GM21825 (cell line): ENCODE results near the gene FCN2.

Experiments used
- ATAC-seq: cut with Tn5 transposase; IDR thresholded peaks from one replicate; pipeline ENCODE4 v1.9.1; 2021; ENCODE audit warnings: mild to moderate bottlenecking, moderate library complexity; ENCODE audit not compliant: unreplicated experiment

Gene FCN2

GRCh38 chr9:134908524-134909309 is 28.1 kb downstream of the FCN2 start:
- no peak for ATAC-seq

DNA sequence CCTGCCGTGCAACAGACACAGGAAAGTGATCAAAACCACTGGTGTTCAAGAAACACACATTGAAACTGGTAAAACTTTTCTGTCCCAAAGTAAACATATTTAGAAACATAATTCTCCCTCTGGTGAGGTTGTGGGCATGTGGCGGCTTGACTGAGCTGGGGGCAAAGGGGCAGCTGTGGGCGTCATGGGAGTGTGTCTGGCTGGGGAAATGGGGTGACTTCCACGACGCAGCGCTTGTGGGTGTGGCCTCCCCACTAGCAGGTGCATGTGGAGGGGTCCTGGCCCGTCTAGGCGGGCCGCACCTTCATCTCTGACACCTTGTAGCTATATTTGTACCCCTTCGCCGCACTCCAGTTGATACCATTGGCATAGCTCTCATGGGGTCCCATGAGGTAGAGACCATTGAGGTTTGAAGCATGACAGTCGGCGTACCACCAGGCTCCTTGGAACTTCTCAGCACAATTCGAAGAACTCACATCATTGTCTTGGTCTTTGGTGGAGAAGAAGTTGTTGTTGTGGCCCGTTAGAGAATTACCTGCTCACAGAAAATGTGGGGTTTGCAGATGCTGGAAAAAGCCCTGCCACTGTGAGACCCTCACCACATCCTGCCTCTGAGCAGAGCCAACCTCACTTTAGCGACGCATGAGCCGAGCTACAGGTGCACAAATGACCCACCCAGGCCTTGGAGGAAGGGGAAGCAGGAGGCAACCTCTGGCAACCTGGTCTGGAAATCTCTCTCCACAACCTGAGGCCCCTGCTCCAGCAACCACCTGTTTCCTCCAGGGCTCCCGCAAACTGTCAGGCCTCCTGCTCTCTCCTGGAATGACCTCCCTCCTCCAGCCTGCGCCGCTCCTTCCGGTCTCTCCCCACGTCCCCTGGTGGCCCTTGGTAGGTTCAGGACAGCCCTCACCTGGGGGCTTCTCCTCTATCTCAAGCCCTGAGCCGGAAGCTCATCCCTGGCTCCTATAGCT is 29.2 kb downstream of the FCN2 start:
- no peak for ATAC-seq

DNA sequence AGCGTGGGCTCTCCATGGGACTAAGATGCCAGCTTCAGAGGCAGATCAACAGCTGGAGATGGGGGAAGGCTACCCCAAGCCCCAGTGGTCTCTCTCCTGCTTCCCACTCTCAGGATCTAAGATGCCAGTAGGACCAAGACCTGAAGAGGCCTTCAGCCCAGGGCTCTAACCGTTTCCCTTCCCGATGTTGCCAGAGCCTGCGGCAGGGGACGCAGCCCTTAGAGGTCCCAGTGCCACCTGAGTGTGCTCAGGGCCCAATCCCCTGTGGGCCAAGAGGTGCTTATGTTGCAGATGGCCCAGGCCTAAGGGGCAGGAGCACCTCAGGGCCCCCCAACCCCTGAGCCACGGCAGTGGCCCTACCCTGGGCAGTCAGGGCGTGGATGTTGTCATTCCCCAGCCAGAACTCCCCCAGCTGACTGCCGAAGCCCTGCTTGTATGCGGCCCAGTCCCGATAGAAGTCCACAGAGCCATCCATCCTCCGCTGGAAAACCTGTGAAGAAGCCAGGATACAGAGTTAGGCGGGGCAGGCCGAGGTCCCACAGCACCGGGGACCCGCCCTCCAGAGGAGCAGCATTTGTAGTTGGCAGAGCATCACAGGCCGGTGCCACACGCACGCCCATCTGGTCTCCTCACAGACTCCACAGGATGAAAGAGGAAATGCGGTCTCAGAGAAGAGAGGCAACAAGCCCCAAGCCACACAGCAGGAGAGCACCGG is 31.7 kb downstream of the FCN2 start:
- ATAC-seq = no peak

DNA sequence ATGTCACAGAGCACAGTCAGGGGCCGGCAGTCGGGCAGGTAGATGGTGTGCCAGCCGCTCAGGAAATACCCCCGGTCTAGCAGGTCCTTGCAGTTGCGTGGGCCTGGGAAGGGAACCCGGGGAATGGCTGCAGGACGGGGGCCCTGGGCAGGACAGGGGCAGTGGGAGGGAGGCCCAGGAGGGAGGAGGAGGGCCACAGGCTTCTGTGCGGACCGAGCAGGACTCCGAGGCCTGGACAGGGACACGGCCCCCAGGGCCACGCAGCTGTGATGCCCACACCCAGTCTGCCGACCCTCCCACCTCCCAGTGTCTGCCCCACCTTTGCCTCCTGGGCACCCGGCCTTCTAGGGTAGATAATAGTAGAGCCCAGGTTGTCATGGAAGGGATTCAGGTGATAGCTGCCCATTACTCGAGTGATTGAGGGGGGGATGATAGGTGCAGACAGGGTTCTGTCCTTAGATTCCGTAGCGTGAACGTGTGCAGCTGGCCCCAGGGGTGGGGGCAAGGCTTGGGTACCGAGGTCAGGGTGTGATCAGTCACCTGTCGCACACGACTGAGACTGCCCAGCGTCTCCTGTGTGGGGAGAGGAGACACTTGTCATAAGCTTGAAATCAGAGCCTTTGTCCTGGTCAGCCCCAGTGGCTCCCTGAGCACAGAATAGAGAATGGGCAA is 32.6 kb downstream of the FCN2 start:
- no peak for ATAC-seq

DNA sequence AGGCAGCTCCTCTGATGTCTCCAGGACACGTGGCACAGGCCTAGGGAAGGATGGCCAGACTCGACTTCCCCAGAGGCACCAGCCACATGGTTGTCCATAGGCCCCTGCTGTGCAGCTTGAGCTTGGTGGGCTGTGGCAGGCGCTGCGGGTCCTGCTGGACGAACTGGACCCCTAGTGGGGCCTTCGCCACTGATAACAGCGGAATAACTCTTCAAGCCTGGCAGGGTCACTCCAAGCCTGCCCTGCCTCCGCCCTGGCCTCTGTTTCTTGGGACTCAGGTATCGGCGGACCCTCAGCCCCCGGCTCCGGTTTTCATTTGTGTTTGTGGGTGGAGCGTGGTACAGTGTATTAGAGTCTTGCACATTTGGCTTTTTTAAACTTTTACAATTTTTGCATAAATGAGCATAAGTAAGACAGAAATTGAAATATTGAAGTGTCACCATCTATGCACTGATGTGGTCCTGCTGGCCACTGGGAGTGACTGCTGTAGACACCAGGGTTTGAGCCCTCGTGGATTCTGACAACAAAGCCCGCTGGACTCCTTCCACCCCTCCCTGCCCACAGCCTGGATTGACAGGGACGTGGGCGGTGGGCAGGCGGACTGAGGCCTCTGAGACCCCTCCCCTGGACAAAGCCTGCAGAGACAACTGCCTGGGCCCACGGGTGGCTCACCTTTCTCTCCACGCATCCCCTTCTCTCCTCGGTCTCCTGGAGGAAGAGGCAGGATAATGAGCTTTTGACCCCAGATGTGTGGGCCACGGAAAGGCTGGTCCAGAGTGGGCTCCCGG is 33.3 kb downstream of the FCN2 start:
- no peak for ATAC-seq

DNA sequence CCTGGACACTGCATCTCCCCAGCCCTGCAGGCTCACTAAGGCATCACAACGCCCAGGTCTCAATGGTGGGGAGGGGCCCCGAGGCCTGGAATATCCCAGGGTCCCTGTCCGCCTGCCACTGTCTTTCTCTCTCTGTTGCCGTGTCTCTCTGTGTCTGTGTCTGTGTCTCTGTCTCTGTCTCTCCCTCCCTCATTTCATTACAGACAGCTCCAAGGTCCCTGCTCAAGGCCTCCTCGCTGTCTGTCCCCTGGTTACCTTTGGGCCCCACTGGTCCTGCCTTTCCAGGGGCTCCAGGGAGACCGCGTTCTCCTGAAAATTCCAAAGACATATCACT is 33.9 kb downstream of the FCN2 start:
- ATAC-seq = no peak

- ATAC-seq = no peak
These were observed 34.7 kb downstream of the FCN2 start for GRCh38 chr9:134915046-134915985.

DNA sequence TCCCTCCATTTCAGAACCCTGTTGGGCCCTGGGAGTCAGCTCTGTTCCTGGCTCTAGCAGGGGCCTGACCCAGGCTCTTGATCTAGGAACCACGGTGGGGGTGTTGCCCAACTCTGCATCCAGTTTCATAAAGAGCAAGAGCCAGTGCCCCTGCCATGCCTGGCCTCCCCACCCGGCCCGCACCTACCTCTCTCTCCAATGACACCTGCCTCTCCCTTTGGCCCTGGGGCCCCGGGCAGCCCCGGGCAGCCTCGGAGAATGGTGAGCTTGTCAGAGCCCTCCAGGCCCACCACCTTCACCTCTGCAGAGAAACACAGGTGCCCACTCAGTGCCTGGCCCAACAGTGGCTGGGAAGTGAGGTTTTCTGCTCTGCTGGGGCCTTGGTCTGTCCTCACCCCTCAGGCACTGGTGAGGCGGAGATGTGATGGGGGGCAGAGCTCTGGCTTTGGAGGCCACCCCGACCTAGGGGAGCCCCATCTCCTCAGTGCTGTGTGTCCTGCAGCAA is 35.6 kb downstream of the FCN2 start:
- no peak for ATAC-seq

DNA sequence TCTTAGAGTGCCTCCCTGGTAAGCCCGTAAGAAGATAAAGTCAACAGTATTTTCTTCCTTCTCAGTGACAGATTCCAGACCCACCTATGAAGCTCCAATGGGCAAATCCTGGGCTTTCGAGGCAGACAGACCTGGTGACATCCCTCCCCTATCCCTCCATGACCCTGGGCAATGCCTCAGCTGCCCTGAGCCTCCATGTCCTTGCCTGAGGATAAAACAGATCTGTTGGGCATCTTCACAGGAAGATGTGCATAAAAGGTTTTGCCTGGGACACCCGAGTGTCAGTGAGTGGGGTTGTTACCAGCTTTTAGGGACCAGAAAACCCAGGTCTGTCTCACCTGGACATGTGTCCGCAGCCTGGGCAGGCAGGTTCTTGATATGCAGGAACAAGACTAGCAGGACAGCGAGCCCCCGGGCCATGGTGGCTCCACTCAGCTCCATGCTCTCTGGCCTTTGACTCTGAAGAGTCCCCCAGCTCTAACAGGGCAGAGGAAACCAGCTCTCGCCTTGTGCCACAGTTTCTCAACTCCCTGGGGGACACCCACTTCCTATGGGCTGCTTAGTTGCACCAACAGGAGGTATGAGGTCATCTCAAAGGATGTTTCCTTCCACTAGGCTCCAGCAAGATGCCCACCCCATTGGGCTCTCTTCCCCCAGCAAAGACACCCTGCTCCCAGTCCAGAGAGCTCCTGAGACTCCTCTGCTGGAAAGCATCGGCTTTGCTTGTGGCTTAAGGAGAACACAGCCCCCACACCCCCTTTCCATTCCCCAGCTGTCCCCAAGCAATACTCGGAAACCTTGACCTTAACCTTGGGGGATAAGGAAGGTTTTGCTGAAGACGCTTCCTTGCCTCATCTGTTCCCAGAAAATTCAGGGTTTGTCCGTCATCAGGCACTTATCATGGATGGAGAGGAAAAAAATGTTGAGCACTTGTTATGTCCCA is 37.1 kb downstream of the FCN2 start, which contains the start of gene FCN1:
Gene FCN1 (minus strand): TSS at position 482 of the 943 bp plus-strand sequence. CDS start 41 bp downstream, at position 441.
- ATAC-seq = no peak

- ATAC-seq = no peak
These were observed 38.0 kb downstream of the FCN2 start for GRCh38 chr9:134918646-134919045.

GRCh38 chr9:134919303-134919702 is 38.7 kb downstream of the FCN2 start:
- no peak for ATAC-seq

GRCh38 chr9:134922066-134922931 is 41.7 kb downstream of the FCN2 start:
- no peak for ATAC-seq

DNA sequence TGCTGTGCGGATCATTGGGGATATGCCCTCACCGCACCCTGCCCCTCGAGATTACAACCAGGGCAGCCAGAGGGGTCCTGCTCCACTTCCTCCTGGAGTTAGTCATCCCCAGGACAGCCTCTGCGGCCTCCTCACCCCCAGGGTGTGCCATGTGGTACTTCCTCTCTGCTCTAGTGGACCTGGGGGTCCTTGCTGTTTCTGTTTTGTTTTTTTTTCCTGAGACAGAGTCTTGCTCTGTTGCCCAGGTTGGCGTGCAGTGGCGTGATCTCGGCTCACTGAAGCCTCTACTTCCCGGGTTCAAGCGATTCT is 42.3 kb downstream of the FCN2 start:
- no peak for ATAC-seq

GRCh38 chr9:134923466-134923865 is 42.9 kb downstream of the FCN2 start:
- no peak for ATAC-seq

DNA sequence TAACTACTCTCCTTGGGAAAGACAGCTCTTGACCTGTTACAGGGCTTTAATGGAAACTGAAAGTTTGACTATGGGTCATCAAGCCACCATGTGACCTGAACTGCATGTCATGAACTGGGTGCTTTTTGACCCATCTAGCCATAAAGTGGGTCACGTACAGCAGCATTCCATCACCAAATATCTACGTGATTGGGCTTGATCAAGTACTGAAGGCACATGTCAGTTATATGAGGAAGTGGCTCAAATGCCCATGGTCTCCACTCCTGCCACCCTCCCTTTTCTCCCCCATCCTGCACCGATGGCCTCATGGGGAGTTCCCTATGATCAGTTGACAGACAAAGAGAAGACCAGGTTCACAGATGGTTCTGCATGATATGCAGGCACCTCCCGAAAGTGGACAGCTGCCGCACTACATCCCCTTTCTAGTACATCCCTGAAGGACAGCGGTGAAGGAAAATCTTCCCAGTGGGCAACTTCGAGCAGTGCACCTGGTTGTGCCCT is 44.5 kb downstream of the FCN2 start:
- no peak for ATAC-seq

- ATAC-seq = no peak
These were observed 48.0 kb downstream of the FCN2 start for GRCh38 chr9:134928436-134929192.
